GM19455 (cell line): ENCODE data around the gene CBX1.
"Not testable (repeated sequence)": the region's sequence is repeated elsewhere in the genome, so short reads cannot be mapped to it uniquely, and the experiment has no call there.

Experiments used
- ATAC-seq: cut with Tn5 transposase; IDR thresholded peaks from one replicate; pipeline ENCODE4 v1.9.1; 2021; ENCODE audit not compliant: unreplicated experiment

Gene CBX1

GRCh38 chr17:48074322-48075081, 26.8 kb downstream of the CBX1 start:
- no peak for ATAC-seq

- not testable (repeated sequence) for ATAC-seq
Measured at GRCh38 chr17:48073566-48074094, 27.6 kb downstream of the CBX1 start.

DNA sequence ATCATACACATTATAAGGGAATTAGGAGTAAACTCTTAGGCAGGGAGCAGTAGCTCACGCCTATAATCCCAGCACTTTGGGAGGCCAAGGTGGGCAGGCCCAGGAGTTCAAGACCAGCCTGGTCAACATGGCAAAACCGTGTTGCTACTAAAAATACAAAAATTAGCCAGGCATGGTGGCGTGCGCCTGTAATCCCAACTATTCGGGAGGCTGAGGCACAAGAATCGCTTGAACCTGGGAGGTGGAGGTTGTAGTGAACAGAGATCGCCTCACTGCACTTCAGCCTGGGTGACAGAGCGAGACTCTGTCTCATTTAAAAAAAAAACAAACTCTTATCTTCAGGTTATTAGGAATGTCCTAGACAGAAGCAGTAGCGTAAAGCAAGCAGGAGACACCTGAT, 28.5 kb downstream of the CBX1 start:
- ATAC-seq, result not testable (repeated sequence)

DNA sequence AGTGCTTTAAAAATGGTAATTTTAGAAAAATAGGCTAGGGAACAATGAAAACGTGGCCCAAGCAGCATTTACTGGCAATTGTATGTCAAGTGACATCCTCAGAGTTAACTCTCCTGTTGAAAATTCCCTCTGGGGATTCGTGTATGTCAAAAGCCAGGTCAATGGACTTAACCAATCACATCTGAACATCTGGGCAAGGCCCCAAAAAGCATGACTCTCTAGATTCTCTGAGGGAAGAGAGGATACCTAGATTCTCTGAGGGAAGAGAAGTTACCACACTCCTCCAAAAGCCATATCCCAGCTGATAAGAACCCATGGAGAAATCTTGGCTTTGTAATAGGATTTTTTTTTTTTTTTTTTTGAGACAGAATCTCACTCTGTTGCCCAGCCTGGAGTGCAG, 29.6 kb downstream of the CBX1 start:
- no peak for ATAC-seq

DNA sequence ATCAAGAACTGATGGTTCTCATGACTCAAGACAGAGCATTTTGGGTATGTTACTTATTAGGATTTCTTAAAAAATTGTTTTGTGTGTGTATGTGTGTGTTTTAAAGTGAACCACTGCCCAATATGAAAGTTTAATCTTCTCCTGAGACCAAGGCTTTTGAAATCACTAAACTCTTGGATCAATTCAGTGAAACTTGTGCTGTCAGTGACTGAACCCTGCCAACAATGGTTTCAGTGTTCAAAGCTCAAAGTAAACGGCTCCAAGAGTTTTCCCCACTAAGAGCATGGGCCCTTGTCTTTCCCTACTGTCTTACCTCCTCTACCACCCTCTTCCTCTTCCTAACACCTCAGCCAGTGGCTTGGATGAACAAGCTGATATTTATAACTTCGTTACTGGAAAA, 31.1 kb downstream of the CBX1 start:
- ATAC-seq, result no peak

- ATAC-seq, result no peak
Measured at GRCh38 chr17:48068491-48068961, 32.8 kb downstream of the CBX1 start.

DNA sequence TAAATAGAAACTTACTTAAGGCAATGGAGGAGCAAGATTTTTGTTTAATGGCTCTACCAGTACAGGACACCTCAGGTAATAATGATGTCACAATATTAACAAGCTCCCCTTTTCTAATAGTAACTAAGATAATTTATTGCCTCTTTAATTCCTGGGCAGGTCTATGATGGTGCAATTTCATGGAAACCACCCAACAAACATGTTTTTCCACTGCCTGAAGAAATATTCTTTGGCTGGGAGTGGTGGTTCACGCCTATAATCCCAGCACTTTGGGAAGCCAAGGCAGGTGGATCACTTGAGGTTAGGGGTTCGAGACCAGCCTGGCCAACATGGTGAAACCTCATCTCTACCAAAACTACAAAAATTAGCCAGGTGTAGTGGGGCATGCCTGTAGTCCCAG, 33.5 kb downstream of the CBX1 start:
- ATAC-seq, result not testable (repeated sequence)

DNA sequence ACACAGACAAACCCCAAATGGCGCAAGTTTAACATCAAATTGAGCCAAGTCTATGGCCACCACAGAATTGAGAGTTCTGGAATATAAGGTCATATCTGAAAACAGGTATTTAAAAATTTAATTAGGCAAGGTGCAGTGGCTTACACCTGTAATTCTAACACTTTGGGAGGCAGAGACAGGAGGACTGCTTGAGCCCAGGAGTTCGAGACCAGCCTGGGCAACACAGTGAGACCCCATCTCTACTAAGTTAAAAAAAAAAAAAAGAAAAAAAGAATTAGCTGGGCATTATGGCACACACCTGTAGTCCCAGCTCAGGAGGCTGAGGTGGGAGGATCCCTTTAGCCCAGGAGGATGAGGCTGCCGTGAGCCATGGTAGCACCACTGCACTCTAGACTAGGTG, 34.0 kb downstream of the CBX1 start:
- ATAC-seq, result no peak

- ATAC-seq, result no peak
Measured at GRCh38 chr17:48066656-48067055, 34.6 kb downstream of the CBX1 start.

GRCh38 chr17:48066192-48066591, 35.1 kb downstream of the CBX1 start:
- ATAC-seq, result no peak

- no peak for ATAC-seq
Measured at GRCh38 chr17:48064638-48065037, 36.6 kb downstream of the CBX1 start.

DNA sequence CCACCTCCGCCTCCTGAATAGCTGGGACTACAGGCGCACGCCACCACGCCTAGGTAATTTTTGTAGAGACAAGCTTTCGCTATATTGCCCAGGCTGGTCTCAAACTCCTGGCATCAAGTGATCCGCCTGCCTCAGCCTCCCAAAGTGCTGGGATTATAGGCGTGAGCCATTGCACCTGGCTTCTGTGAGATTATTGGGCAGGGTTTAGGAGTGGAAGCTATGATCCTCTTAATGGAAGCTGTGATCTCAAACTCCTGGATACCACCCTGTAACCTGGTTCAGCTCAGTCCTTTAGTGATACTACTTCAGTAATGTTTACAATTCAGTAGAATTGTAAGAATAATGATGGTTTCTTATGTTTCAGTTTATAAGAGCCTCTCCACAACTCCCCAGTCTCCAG, 39.0 kb downstream of the CBX1 start:
- ATAC-seq, result no peak

DNA sequence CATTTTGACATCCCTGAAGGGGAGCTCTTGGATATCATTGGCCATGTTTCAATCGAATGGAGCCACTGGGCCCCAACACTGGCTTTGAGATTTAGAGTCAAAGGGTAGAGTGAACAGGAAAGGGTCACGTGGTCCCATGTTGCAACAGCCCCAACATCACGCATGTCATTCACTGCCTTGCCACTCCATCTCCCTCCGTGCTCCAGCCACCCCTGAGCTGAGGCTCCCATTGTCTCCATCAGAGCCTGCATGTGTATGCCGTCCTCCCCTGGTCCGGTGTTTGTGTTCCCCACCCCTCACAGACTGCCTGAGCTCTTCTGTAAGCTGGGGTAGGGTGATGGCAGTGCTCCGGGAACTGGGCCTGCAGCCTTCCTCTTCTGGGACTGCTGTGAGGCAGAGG, 41.0 kb downstream of the CBX1 start:
- no peak for ATAC-seq

GRCh38 chr17:48059125-48059668, 42.1 kb downstream of the CBX1 start:
- ATAC-seq, result no peak

DNA sequence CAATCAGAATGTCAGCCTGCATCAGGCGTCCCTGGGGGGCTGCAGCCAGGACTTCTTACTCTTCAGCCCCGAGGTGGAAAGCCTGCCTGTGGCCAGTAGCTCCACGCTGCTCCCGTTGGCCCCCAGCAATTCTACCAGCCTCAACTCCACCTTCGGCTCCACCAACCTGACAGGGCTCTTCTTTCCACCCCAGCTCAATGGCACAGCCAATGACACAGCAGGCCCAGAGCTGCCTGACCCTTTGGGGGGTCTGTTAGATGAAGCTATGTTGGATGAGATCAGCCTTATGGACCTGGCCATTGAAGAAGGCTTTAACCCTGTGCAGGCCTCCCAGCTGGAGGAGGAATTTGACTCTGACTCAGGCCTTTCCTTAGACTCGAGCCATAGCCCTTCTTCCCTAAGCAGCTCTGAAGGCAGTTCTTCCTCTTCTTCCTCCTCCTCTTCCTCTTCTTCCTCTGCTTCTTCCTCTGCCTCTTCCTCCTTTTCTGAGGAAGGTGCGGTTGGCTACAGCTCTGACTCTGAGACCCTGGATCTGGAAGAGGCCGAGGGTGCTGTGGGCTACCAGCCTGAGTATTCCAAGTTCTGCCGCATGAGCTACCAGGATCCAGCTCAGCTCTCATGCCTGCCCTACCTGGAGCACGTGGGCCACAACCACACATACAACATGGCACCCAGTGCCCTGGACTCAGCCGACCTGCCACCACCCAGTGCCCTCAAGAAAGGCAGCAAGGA, 42.7 kb downstream of the CBX1 start:
- no peak for ATAC-seq

DNA sequence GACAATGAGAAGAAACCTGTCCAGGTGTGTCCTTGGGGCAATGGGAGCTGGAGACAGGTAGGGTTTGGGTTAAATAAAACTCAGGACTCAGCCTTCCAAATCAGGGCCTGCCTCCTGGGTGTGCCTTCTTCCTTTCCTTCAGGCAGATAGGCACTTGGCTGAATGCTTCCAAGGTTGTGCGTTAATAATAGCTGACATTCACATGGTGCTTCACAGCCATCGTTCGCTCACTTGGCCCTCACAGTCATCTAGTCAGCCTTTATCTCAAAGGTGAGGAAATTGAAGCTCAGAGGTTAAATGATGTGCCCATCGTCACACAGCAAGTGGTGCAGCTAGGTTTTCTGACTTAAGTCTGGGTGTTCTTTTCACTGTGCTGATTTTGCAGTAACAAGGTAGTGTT, 43.7 kb downstream of the CBX1 start:
- ATAC-seq, result no peak

DNA sequence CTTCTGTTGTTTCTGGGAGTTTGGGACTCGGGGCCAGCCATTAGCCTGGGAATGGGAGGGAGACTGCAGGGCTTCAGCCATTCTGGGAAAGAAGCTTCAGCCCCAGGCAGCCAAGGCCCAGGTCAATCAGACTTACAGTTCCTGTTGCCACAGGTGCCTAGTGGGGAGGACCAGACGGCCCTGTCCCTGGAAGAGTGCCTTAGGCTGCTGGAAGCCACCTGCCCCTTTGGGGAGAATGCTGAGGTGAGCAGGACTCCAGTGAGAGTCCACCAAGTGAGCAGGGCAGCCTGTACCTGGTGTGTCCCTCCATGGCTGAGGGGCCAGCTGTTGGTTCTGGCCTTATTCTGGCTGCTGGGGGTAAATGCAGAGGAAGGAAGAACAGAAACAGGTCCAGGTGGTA, 44.4 kb downstream of the CBX1 start:
- no peak for ATAC-seq

GRCh38 chr17:48056246-48056745, 45.0 kb downstream of the CBX1 start:
- no peak for ATAC-seq

DNA sequence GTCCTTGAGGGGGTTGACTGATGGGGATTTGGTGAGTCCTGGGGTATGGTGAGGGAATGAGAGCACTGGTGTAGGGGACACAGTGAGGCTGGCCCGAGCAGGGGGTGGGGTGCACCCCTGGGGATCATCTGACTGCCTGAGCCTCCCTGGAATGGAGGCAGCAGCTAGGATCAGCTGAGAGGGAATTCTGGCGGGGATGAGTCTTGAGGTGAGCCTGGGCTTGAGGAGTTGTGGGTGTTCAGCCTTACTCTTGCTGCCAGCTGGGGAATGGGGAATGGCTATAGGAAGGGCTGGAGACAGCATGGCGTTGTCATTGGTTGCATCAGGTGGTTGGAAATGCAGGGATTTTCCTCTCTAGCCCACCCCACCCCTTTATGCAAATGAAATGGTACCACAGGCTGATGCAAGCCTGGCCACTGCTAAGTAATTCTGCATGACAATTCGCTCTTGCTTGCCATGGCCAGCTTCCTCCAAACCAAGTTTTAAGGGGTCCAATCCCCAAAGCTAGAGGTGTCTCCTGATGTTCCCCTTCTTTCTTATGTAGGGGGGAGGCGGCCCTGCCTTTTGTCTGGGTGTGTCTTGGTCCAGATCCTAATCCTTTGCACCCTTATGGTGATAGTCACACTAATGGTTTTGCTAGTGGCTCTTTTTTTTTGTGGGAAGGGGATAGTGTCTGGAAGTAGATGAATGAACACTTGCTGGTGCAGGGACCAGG, 45.6 kb downstream of the CBX1 start:
- ATAC-seq, result no peak

- ATAC-seq, result no peak
Measured at GRCh38 chr17:48054238-48055185, 46.8 kb downstream of the CBX1 start.
